ENCODE data around the gene CDKL1.

GRCh38 chr14:50421499-50421898 lies 24.8 kb upstream of the CDKL1 start:
- TF ChIP-seq CTCF (IDR thresholded peaks at IDR 0.05) (no peak), POLR2A (IDR thresholded peaks at IDR 0.05) (no peak)

Measured in testis (tissue), 2 donors.